ENCODE measurements around the gene ADAMTSL4. TPM values are rescaled to one million over a fixed set of nuclear protein-coding genes. Genes with fewer than 3 reads are reported as not detected.

The ADAMTSL4 gene
- total RNA-seq, 2 experiments from 2014 or later, result 0.16 to 0.22 TPM

DNA sequence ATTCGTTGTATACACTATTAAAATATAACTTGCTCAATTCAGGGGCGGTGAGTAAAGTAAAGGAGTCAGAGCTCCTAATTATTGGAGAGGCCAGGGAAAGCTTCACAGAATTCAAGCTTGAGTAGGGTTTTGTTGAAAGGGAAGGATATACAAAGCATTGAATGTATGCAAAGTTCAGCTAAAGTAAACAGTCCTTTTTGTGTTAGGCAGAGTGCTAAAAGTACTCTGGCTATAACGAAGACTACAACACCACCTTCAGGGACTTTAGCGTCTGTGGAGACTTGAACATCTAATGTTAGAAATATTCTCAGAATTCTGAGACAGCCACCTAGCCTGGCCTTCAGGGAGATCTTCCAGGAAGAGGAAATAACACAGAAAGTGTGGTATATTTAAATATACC is 32.6 kb upstream of the ADAMTSL4 start:
- no peaks in the 10 kb centered on the region for H3K9me3 Mint-ChIP-seq

DNA sequence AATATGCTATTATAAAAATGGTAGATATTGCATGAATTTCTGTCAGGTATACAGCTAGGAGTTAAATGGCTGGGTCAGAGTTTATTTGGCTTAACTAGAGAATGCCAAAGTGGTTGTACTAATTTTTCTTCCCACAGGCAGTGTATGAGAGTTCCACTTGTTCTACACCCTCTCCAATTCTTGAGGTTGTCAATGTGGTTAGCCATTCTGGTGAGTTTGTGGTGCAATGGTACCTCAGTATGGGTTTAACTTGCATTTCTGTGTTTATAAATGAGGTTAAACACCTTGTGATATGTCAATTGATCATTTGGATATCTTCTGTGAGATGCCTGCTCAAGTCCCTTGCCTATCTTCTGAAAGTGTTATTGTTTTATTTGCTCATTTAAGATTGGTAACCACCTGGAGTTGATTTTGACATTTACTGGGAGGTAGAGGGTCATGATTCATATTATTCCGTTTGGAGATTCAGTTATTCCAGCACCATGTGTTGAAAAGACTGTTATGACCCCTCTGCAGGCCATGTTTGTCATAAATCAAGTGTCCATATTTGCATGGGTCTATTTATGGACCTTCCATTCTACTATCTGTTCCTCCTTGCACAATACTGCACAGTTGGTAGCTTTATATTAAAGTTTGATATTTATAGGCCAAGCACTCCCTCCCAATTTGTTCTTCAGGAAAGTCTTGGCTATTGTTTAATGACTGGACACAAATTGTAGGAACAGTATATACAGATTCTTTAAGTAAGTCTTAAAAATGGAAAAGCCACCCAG is 27.8 kb upstream of the ADAMTSL4 start:
- intact Hi-C loops (cut with DNase I, micrococcal nuclease), result no loop called here
- Histone ChIP-seq H3K27ac (ENCODE audit: low read depth in 1 of 2, low read length in 2 of 2) (no peak overlapping the region), H3K9me3 (ENCODE audit: control insufficient read depth in 1 of 2, insufficient read depth in 1 of 2, low read length in 2 of 2) (no peaks in the 10 kb centered on the region), H3K27me3 (ENCODE audit: control insufficient read depth in 1 of 2, insufficient read depth in 2 of 2, low read length in 2 of 2) (no peaks in the 10 kb centered on the region), H3K4me3 (ENCODE audit: low read length) (no peak overlapping the region), H3K36me3 (ENCODE audit: insufficient read depth, low read length) (no peaks in the 10 kb centered on the region), H3K4me1 (ENCODE audit: insufficient read depth, low read length) (peaks cover 1% of the 10 kb centered on the region)
- no peak overlapping the region for H3K27ac Mint-ChIP-seq
- ATAC-seq (ENCODE audit: poor library complexity), result no peak
- ChIA-PET POLR2A (no interaction called here), CTCF (interaction anchor here (1.4 to 1.9 kb wide), 2 partner anchors 11 to 108 kb away, joined by 4 to 6 read pairs; partner anchors contain the start of gene ENSA)
- no peaks in the 10 kb centered on the region for H3K27me3 Mint-ChIP-seq
- H3K4me1 Mint-ChIP-seq (ENCODE audit: low read depth), result peaks cover 5% of the 10 kb centered on the region
- H3K4me3 Mint-ChIP-seq, result no peak overlapping the region
- H3K9me3 Mint-ChIP-seq, result no peaks in the 10 kb centered on the region
- TF ChIP-seq, protein P1, sequence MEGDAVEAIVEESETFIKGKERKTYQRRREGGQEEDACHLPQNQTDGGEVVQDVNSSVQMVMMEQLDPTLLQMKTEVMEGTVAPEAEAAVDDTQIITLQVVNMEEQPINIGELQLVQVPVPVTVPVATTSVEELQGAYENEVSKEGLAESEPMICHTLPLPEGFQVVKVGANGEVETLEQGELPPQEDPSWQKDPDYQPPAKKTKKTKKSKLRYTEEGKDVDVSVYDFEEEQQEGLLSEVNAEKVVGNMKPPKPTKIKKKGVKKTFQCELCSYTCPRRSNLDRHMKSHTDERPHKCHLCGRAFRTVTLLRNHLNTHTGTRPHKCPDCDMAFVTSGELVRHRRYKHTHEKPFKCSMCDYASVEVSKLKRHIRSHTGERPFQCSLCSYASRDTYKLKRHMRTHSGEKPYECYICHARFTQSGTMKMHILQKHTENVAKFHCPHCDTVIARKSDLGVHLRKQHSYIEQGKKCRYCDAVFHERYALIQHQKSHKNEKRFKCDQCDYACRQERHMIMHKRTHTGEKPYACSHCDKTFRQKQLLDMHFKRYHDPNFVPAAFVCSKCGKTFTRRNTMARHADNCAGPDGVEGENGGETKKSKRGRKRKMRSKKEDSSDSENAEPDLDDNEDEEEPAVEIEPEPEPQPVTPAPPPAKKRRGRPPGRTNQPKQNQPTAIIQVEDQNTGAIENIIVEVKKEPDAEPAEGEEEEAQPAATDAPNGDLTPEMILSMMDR (IDR thresholded peaks at IDR 0.05), result no peak
- no peak for DNase-seq
- H3K36me3 Mint-ChIP-seq (ENCODE audit: low read depth), result no peaks in the 10 kb centered on the region

More for the DNA sequence above, 32.6 kb upstream of the ADAMTSL4 start:
- peak overlapping the region; percentile 87 for H3K4me3 Mint-ChIP-seq
- H3K36me3 Mint-ChIP-seq (ENCODE audit: low read depth), result no peaks in the 10 kb centered on the region
- H3K9me3 ChIP-seq (ENCODE audit: control insufficient read depth in 1 of 2, insufficient read depth in 1 of 2, low read length in 2 of 2), result no peaks in the 10 kb centered on the region
- H3K36me3 ChIP-seq (ENCODE audit: insufficient read depth, low read length), result no peaks in the 10 kb centered on the region
- H3K27me3 Mint-ChIP-seq, result no peaks in the 10 kb centered on the region
- no peak overlapping the region for H3K4me3 ChIP-seq (ENCODE audit: low read length)
- peaks cover 20% of the 10 kb centered on the region for H3K4me1 Mint-ChIP-seq (ENCODE audit: low read depth)
- CTCF ChIA-PET, result interaction anchor here (1.4 kb wide), 1 partner anchor 15 kb away, joined by 11 read pairs; no protein-coding TSS in a partner anchor
- ATAC-seq (ENCODE audit: poor library complexity) (no peak), DNase-seq (no peak)
- no peaks in the 10 kb centered on the region for H3K27me3 ChIP-seq (ENCODE audit: control insufficient read depth in 1 of 2, insufficient read depth in 2 of 2, low read length in 2 of 2)
- intact Hi-C loops (cut with DNase I, micrococcal nuclease), result no loop called here
- no peak overlapping the region for H3K27ac Mint-ChIP-seq
- H3K4me1 ChIP-seq (ENCODE audit: insufficient read depth, low read length), result peaks cover 17% of the 10 kb centered on the region
- H3K27ac ChIP-seq (ENCODE audit: low read depth in 1 of 2, low read length in 2 of 2), result no peak overlapping the region
- POLR2A ChIA-PET, result interaction anchor here (0.6 to 2.5 kb wide), 9 partner anchors 30 to 480 kb away, joined by 3 to 17 read pairs (median 7); partner anchors contain the start of genes ENSA, MCL1, RPRD2 and TARS2
- TF ChIP-seq, protein P1 (IDR thresholded peaks at IDR 0.05), result no peak

DNA sequence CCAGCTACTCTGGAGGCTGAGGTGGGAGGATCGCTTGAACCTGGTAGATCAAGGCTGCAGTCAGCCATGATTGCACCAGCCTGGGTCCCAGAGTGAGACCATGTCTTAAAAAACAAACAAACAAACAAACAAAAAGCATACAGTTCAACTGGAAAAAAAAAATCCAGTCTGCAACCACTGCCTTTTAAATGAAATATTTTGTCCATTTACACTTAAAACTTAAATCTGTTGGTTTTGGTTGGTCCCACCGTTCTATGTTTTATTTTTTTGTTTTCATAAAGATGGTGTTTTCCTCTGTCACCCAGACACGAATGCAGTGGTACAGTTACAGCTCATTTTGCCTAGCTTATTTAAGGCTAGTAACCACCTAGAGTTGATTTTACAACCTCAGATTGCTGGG is 23.9 kb upstream of the ADAMTSL4 start:
- ATAC-seq (ENCODE audit: poor library complexity), result no peak
- no peaks in the 10 kb centered on the region for H3K27me3 Mint-ChIP-seq
- intact Hi-C loops (cut with DNase I, micrococcal nuclease), result no loop called here
- no peaks in the 10 kb centered on the region for H3K9me3 Mint-ChIP-seq
- TF ChIP-seq, protein P1 (IDR thresholded peaks at IDR 0.05), result no peak
- ChIA-PET CTCF (no interaction called here), POLR2A (interaction anchor here (1.1 kb wide), 1 partner anchor 26 kb away, joined by 5 read pairs; no protein-coding TSS in a partner anchor)
- Histone ChIP-seq H3K27ac (ENCODE audit: low read depth in 1 of 2, low read length in 2 of 2) (no peak overlapping the region), H3K36me3 (ENCODE audit: insufficient read depth, low read length) (no peaks in the 10 kb centered on the region), H3K4me3 (ENCODE audit: low read length) (no peak overlapping the region), H3K9me3 (ENCODE audit: control insufficient read depth in 1 of 2, insufficient read depth in 1 of 2, low read length in 2 of 2) (no peaks in the 10 kb centered on the region), H3K27me3 (ENCODE audit: control insufficient read depth in 1 of 2, insufficient read depth in 2 of 2, low read length in 2 of 2) (no peaks in the 10 kb centered on the region), H3K4me1 (ENCODE audit: insufficient read depth, low read length) (no peaks in the 10 kb centered on the region)
- H3K4me1 Mint-ChIP-seq (ENCODE audit: low read depth), result no peaks in the 10 kb centered on the region
- no peak overlapping the region for H3K4me3 Mint-ChIP-seq
- H3K27ac Mint-ChIP-seq, result no peak overlapping the region
- no peaks in the 10 kb centered on the region for H3K36me3 Mint-ChIP-seq (ENCODE audit: low read depth)
- no peak for DNase-seq
